OCI-LY7 (cell line): Measurements from ENCODE around the gene LZTFL1. TPM values are rescaled to one million over a fixed set of nuclear protein-coding genes. Genes with fewer than 3 reads are reported as not detected.

ENCODE experiments used
- BruUV-seq: library from RNA; stranded (reverse); fragments of 400-500 nt; replicated peaks from 2 replicates; lab custom pipeline; 2021; lab: Mats Ljungman, UMichigan
- CTCF ChIA-PET: fragments of 300-600 bp; sonication (Branson Sonifier 250); formaldehyde crosslinking; loops from one replicate; lab custom pipeline; 2022; ENCODE audit warnings: antibody characterized with exemption; ENCODE audit not compliant: unreplicated experiment; lab: Charles Lee
- POLR2A ChIA-PET: fragments of 300-600 bp; sonication (Branson Sonifier 250); formaldehyde crosslinking; loops from one replicate; lab custom pipeline; 2022; ENCODE audit warnings: antibody characterized with exemption; lab: Charles Lee
- DNase-seq: peaks from one replicate; pipeline ENCODE4 v3.0.0-alpha.2; 2015; ENCODE audit warnings: low spot score
- H2AFZ ChIP-seq: fragments of 200-600 bp; sonication (generic), shearing (Covaris generic); 2 replicates; pipeline ENCODE4 v1.6.1; 2014; ENCODE audit warnings: mild to moderate bottlenecking, antibody characterized with exemption, low read length, moderate library complexity
- H3K27ac ChIP-seq: fragments of 200-600 bp; sonication (generic); 2 replicates; pipeline ENCODE4 v1.5.1; 2014; ENCODE audit warnings: mixed run types, low read depth, mild to moderate bottlenecking, moderate library complexity, low read length, inconsistent platforms; ENCODE audit not compliant: poor library complexity, severe bottlenecking
- H3K36me3 ChIP-seq: fragments of 200-600 bp; sonication (generic); 2 replicates; pipeline ENCODE4 v1.6.1; 2014; ENCODE audit warnings: mild to moderate bottlenecking, antibody characterized with exemption, low read length, moderate library complexity, mixed read lengths; ENCODE audit not compliant: insufficient read depth
- H3K4me1 ChIP-seq: fragments of 200-600 bp; sonication (generic); 2 replicates; pipeline ENCODE4 v1.5.1; 2014; ENCODE audit warnings: mild to moderate bottlenecking, low read length; ENCODE audit not compliant: insufficient read depth, poor library complexity, severe bottlenecking
- H3K4me2 ChIP-seq: fragments of 200-600 bp; sonication (generic); 2 replicates; pipeline ENCODE4 v1.6.1; 2014; ENCODE audit warnings: mild to moderate bottlenecking, low read length
- H3K4me3 ChIP-seq: fragments of 200-600 bp; sonication (generic); 2 replicates; pipeline ENCODE4 v1.5.1; 2014; ENCODE audit warnings: mild to moderate bottlenecking, low read depth, low read length; ENCODE audit not compliant: poor library complexity, severe bottlenecking
- H3K79me2 ChIP-seq: fragments of 200-600 bp; sonication (generic); 2 replicates; pipeline ENCODE4 v1.6.1; 2016; ENCODE audit warnings: low read depth, mild to moderate bottlenecking, low read length, moderate library complexity, mixed read lengths; ENCODE audit not compliant: insufficient read depth
- H3K9me2 ChIP-seq: fragments of 200-600 bp; sonication (generic); 2 replicates; pipeline ENCODE4 v1.6.1; 2016; ENCODE audit warnings: mild to moderate bottlenecking, low read length, mixed read lengths; ENCODE audit not compliant: insufficient read depth
- H3K9me3 ChIP-seq: fragments of 200-600 bp; sonication (generic); 2 replicates; pipeline ENCODE4 v1.6.1; 2014; ENCODE audit warnings: mild to moderate bottlenecking, mixed run types, low read length, mixed read lengths
- H4K20me1 ChIP-seq: fragments of 200-600 bp; sonication (generic); 2 replicates; pipeline ENCODE4 v1.6.1; 2014; ENCODE audit warnings: mild to moderate bottlenecking, antibody characterized with exemption, low read length, moderate library complexity, mixed read lengths; ENCODE audit not compliant: insufficient read depth
- CTCF ChIP-seq: fragments of 200-600 bp; sonication (generic); conservative IDR thresholded peaks from 2 replicates; pipeline ENCODE4 v1.5.1; 2014; ENCODE audit warnings: mild to moderate bottlenecking, antibody characterized with exemption, low read length, moderate library complexity, mixed read lengths
- EZH2phosphoT487 ChIP-seq: fragments of 200-600 bp; sonication (generic); IDR thresholded peaks from 2 replicates; pipeline ENCODE4 v1.6.1; 2018; ENCODE audit warnings: low read depth, borderline replicate concordance, mild to moderate bottlenecking, mixed run types, antibody characterized with exemption, low read length, moderate library complexity, mixed read lengths
- intact Hi-C: fragments of 100-400 bp; cut with micrococcal nuclease; formaldehyde crosslinking; loops from one replicate; pipeline ENCODE4 v1.10.0; 2022; ENCODE audit not compliant: unreplicated experiment
- total RNA-seq, 2 experiments: library from RNA; depleted of rRNA in 1 of 2; stranded (reverse); fragments of >200 nt in 1 of 2; shearing (Covaris generic) in 1 of 2; gene quantifications; 2 replicates each; pipeline ENCODE4 v1.2.3, GENCODE V29; 2014 to 2022

LZTFL1 gene
- total RNA-seq, 2 experiments from 2014 or later: 3.2 to 8.7 TPM

DNA sequence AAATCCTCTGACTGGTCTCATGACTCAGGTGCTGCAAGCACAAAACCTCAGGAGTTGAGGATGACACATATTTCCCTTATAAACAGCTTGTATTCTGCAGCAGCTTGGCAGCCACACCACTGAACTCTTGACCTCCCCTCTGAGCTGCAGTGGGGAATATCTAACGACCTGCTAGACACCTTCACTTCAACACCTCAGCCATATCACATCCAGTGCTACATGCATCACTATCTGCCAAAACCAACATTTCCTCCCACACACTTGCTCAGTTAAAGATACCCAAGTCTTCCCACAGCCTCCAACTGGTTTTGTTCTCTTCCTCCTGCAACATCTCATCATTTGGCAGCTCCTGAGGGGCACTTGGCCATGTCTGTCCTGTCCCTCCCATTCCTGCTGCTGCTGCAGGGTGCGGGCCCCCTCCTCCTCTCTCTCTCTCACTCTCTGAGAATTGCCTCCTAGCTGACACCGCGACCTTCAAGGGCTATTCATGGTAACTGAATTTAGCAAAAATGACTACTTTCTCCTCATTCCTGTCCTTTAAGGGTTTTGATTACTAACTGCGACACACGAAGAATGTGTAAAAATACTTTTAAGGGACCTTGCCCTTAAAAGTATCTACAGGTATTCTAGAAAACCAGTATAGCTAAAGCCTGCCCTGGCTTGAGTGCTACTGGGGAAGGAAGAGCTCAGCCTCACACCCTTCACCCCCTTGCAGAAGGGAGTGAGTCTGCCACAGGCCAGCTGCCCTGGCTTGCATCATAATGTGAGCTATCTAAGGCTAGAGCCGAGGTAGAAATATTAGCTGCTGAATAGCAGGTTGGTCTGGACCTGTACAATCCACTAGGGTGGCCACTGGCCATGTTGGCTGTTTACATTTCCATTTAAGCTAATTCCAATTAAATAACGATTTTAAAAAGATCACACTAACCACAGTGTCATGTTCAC is 39.4 kb upstream of the LZTFL1 start:
- BruUV-seq: no TSS peak
- Histone ChIP-seq H3K4me3 (no peak overlapping the region), H3K9me3 (no peaks in the 10 kb centered on the region), H3K4me1 (no peaks in the 10 kb centered on the region), H2AFZ (no peak overlapping the region), H3K79me2 (no peaks in the 10 kb centered on the region), H3K9me2 (no peaks in the 10 kb centered on the region), H3K27ac (no peak overlapping the region), H3K36me3 (no peaks in the 10 kb centered on the region), H3K4me2 (no peak overlapping the region), H4K20me1 (no peaks in the 10 kb centered on the region)
- DNase-seq: no peak
- ChIA-PET CTCF (no interaction called here), POLR2A (interaction anchor here (0.8 to 1.5 kb wide), 2 partner anchors 9 to 16 kb away, joined by 3 to 4 read pairs; no protein-coding TSS in a partner anchor)
- intact Hi-C loops: no loop called here
- TF ChIP-seq EZH2phosphoT487: no peak
- TF ChIP-seq CTCF: no peak

- Histone ChIP-seq H3K9me2 (no peaks in the 10 kb centered on the region), H3K27ac (no peak overlapping the region), H3K4me3 (no peak overlapping the region), H3K4me1 (no peaks in the 10 kb centered on the region), H3K9me3 (no peaks in the 10 kb centered on the region), H3K79me2 (no peaks in the 10 kb centered on the region), H2AFZ (no peak overlapping the region), H3K36me3 (no peaks in the 10 kb centered on the region), H4K20me1 (no peaks in the 10 kb centered on the region), H3K4me2 (no peak overlapping the region)
- no peak for DNase-seq
- no peak for TF ChIP-seq CTCF
- no peak for TF ChIP-seq EZH2phosphoT487
- BruUV-seq: no TSS peak
- ChIA-PET CTCF (no interaction called here), POLR2A (interaction anchor here (0.8 to 1.5 kb wide), 2 partner anchors 9 to 16 kb away, joined by 3 to 4 read pairs; no protein-coding TSS in a partner anchor)
- intact Hi-C loops: no loop called here
Measured at GRCh38 chr3:45880725-45881077, 38.8 kb upstream of the LZTFL1 start.

DNA sequence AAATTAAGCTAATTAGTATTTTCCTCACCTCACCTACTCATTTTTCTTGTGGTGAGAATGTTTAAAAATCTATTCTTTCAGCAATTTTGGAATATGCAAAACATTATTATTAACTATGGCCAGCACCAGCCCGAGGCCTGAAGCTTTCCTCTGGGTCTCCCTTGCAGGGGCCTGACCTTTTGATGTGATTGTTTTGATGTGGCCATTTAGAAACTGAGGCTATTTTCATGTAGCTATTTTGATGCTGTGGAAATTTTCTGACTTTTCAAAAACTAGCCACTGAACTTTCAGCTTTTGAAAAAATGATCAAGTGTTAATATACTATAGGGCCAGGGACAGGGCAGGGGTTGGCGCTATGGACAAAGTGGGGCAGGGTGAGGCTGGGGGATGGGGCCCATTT is 36.2 kb upstream of the LZTFL1 start:
- no peaks in the 10 kb centered on the region for H3K4me1 ChIP-seq
- no peak overlapping the region for H3K27ac ChIP-seq
- H3K79me2 ChIP-seq: no peaks in the 10 kb centered on the region
- no peak overlapping the region for H2AFZ ChIP-seq
- no peak overlapping the region for H3K4me2 ChIP-seq
- H4K20me1 ChIP-seq: no peaks in the 10 kb centered on the region
- no peaks in the 10 kb centered on the region for H3K9me3 ChIP-seq
- intact Hi-C loops: no loop called here
- H3K36me3 ChIP-seq: no peaks in the 10 kb centered on the region
- ChIA-PET POLR2A (no interaction called here), CTCF (interaction anchor here (1.1 kb wide), 1 partner anchor 26 kb away, joined by 4 read pairs; no protein-coding TSS in a partner anchor)
- no peak for TF ChIP-seq CTCF
- no peak for TF ChIP-seq EZH2phosphoT487
- H3K4me3 ChIP-seq: no peak overlapping the region
- no peaks in the 10 kb centered on the region for H3K9me2 ChIP-seq
- no TSS peak for BruUV-seq
- no peak for DNase-seq
